Sigmoid colon (tissue), 7 donors: ENCODE results near the gene HOXB9. TPM values are rescaled to one million over a fixed set of nuclear protein-coding genes. Genes with fewer than 3 reads are reported as not detected.

Source experiments
- DNase-seq: peaks from one replicate; pipeline ENCODE4 v3.0.0-alpha.2; 2019
- H3K27ac ChIP-seq, 4 donors: fragments of 200-600 bp; sonication (generic); one replicate each; pipeline ENCODE4 v1.5.1; 2016 to 2019; ENCODE audit warnings: mild to moderate bottlenecking in 1 of 4
- H3K27me3 ChIP-seq, 3 donors: fragments of 200-600 bp; sonication (generic); one replicate each; pipeline ENCODE4 v1.5.1; 2019; ENCODE audit warnings: mild to moderate bottlenecking in 1 of 3
- H3K36me3 ChIP-seq, 4 donors: fragments of 200-600 bp; sonication (generic); one replicate each; pipeline ENCODE4 v1.5.1; 2016 to 2019
- H3K4me1 ChIP-seq, 4 donors: fragments of 200-600 bp; sonication (generic); one replicate each; pipeline ENCODE4 v1.5.1; 2017 to 2019
- H3K4me3 ChIP-seq, 4 donors: fragments of 200-600 bp; sonication (generic); one replicate each; pipeline ENCODE4 v1.5.1; 2017 to 2019; ENCODE audit warnings: mild to moderate bottlenecking in 2 of 4, moderate library complexity in 1 of 4
- H3K9me3 ChIP-seq, 4 donors: fragments of 200-600 bp in 3 of 4; sonication (generic) in 3 of 4; one replicate each; pipeline versions ENCODE4 v1.5.1 to v1.6.1; 2013 to 2019
- EP300 ChIP-seq, 4 donors: sonication (generic); formaldehyde crosslinking; IDR thresholded peaks; one replicate each; pipeline ENCODE4 v1.6.1; 2017; ENCODE audit warnings: antibody characterized with exemption in 4 of 4
- POLR2A ChIP-seq, 2 donors: fragments of 450-650 bp; IDR thresholded peaks; one replicate each; pipeline ENCODE4 v1.6.1; 2016; ENCODE audit warnings: antibody characterized with exemption in 2 of 2, mild to moderate bottlenecking in 2 of 2, moderate library complexity in 2 of 2
- POLR2AphosphoS5 ChIP-seq, 4 donors: sonication (generic); formaldehyde crosslinking; IDR thresholded peaks; one replicate each; pipeline ENCODE4 v1.6.1; 2017; ENCODE audit warnings: antibody characterized with exemption in 4 of 4
- WGBS, 2 donors: extraction: QIAGEN DNeasy Blood & Tissue Kit; methylation state at CpG; one replicate each; pipeline ENCODE4 v1.1.7; 2013; 5-methylcytosine and 5-hydroxymethylcytosine counted together
- intact Hi-C: fragments of 100-400 bp; cut with DNase I; formaldehyde crosslinking; loops from one replicate; pipeline ENCODE4 v1.15.1; 2023
- polyA plus RNA-seq, 3 donors: library from polyadenylated mRNA; stranded (reverse); fragments of 200-250 nt; gene quantifications; one replicate each; pipeline ENCODE4 v1.2.3, GENCODE V29; 2013
- total RNA-seq, 4 donors: library from RNA; depleted of rRNA; stranded (reverse); fragments of >200 nt; gene quantifications; one replicate each; pipeline ENCODE4 v1.1.0, GENCODE V29; 2016
- TF ChIP-seq, protein P1 (sequence below), 4 experiments: fragments of 450-650 bp in 3 of 4; fragments of 200-600 bp in 1 of 4; IDR thresholded peaks; one replicate each; pipeline ENCODE4 v1.5.1; 2016 to 2019; ENCODE audit warnings: antibody characterized with exemption in 4 of 4, mild to moderate bottlenecking in 3 of 4, moderate library complexity in 2 of 4
- donor health status: healthy with polysubstance abuse.
- donor health status: Bipolar disorder and iron deficiency.
- donor health status: healthy.

Gene HOXB9
- total and polyA plus RNA-seq, 7 donors, result 0.28 to 52.1 (median 18.0) TPM; not detected in 3

DNA sequence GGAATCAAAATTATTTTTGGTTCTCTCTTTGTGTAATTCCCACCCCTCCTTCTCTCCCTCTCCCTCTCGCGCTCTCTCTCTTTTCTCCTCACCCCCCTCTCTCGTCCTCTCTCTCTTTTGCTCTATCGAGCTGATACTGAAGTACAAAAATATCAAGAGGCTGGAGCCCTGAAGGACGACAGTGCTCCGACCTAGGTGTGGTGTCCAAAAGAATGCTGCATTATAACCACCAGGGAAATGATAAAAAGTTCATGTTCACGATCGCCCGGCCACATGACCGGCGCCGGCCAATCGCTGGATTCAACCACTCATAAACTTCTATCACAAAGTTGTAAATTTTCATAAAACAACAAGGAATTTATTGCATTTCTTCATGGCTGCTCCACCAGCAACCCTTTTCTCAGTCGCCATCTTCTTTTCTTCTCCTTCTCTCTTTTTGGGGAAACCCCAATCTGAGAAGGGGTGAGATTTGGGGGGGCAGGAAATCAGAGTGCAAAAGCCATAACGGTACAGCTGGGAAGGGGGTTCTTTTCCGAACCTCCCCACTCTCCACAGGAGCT is 21.3 kb downstream of the HOXB9 start, which contains the start of gene HOXB6:
HOXB6 (minus strand) TSS at position 217 of the 560 bp plus-strand sequence. CDS start 6,836 bp downstream, outside the sequence.
- intact Hi-C loops, result no loop called here
- peaks cover 0 to 47% (median 34%) of the 10 kb centered on the region in 4 donors for H3K4me1 ChIP-seq
- TF ChIP-seq POLR2AphosphoS5 (IDR thresholded peaks at IDR 0.05) (peak in 3 of 4 donors; percentile 44 to 73 (median 62)), POLR2A (IDR thresholded peaks at IDR 0.05) (peak in 1 of 2 donors; percentile 76), EP300 (IDR thresholded peaks at IDR 0.05) (no peak)
- TF ChIP-seq, protein P1, sequence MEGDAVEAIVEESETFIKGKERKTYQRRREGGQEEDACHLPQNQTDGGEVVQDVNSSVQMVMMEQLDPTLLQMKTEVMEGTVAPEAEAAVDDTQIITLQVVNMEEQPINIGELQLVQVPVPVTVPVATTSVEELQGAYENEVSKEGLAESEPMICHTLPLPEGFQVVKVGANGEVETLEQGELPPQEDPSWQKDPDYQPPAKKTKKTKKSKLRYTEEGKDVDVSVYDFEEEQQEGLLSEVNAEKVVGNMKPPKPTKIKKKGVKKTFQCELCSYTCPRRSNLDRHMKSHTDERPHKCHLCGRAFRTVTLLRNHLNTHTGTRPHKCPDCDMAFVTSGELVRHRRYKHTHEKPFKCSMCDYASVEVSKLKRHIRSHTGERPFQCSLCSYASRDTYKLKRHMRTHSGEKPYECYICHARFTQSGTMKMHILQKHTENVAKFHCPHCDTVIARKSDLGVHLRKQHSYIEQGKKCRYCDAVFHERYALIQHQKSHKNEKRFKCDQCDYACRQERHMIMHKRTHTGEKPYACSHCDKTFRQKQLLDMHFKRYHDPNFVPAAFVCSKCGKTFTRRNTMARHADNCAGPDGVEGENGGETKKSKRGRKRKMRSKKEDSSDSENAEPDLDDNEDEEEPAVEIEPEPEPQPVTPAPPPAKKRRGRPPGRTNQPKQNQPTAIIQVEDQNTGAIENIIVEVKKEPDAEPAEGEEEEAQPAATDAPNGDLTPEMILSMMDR (IDR thresholded peaks at IDR 0.05), result peak in 1 of 4 experiments; percentile 13
- H3K9me3 ChIP-seq, result no peaks in the 10 kb centered on the region
- no peak for DNase-seq
- peaks cover 0 to 34% (median 7%) of the 10 kb centered on the region in 4 donors for H3K36me3 ChIP-seq
- peaks cover 0 to 14% (median 4%) of the 10 kb centered on the region in 3 donors for H3K27me3 ChIP-seq
- H3K27ac ChIP-seq, result peak within 1 kb of the TSS in 3 of 4 donors; percentile 62 to 99 (median 67)
- peak within 1 kb of the TSS; percentile 25 to 43 (median 38) for H3K4me3 ChIP-seq
- 14 to 35% methylated on average over 16 of the region's 16 CpGs for WGBS, 2 donors

DNA sequence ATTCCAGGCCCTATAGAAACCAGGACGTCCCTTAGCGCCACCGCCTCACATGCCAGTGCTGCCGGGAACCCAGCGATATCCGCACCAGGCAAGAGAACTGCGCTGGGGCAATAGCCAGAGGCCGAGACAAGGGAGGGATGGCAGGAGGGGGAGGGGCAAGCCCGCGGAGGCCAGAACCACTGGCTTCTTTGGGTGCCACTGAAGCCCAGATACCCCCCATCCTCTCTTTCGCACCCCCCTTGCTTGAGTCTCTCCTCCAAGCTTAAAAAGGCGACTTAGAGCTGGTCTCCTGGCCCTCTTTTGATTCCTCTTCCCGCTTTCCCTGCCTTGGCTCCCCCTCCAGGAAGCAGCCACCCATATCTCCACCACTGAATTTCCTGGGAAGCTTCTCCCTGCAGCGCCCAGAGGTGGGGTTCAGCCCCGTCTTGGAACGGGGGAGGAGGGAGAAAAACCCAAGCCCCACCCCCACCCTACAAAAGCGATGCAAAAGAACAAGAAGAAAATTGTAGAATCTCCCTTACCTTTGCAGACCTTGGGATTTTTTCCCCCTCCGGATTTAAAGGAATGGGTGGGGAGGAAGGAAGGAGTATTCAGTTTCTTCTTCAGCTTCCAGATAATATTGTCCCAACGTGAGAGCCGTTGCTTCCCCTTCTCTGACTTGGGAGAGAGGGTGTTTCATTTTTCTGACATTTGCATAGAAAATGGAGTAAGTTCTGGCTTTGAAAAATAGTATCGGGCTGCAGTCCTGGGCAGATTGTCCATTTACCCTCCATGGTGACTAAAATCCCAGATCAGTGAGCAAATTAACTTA is 22.0 kb downstream of the HOXB9 start:
- no peak for DNase-seq
- H3K4me1 ChIP-seq, result peaks cover 0 to 47% (median 34%) of the 10 kb centered on the region in 4 donors
- peak overlapping the region; percentile 25 to 43 (median 38) for H3K4me3 ChIP-seq
- TF ChIP-seq EP300 (IDR thresholded peaks at IDR 0.05) (no peak), POLR2A (IDR thresholded peaks at IDR 0.05) (peak in 1 of 2 donors; percentile 8), POLR2AphosphoS5 (IDR thresholded peaks at IDR 0.05) (peak in 1 of 4 donors; percentile 44)
- TF ChIP-seq, protein P1 (IDR thresholded peaks at IDR 0.05), result no peak
- 12 to 22% methylated on average over 21 of the region's 21 CpGs for whole genome bisulfite sequencing, 2 donors
- H3K9me3 ChIP-seq, result no peaks in the 10 kb centered on the region
- intact Hi-C loops, result no loop called here
- H3K27ac ChIP-seq, result peak overlapping the region in 3 of 4 donors; percentile 62 to 99 (median 67)
- peaks cover 0 to 7% (median 4%) of the 10 kb centered on the region in 3 donors for H3K27me3 ChIP-seq
- peaks cover 0 to 34% (median 7%) of the 10 kb centered on the region in 4 donors for H3K36me3 ChIP-seq

DNA sequence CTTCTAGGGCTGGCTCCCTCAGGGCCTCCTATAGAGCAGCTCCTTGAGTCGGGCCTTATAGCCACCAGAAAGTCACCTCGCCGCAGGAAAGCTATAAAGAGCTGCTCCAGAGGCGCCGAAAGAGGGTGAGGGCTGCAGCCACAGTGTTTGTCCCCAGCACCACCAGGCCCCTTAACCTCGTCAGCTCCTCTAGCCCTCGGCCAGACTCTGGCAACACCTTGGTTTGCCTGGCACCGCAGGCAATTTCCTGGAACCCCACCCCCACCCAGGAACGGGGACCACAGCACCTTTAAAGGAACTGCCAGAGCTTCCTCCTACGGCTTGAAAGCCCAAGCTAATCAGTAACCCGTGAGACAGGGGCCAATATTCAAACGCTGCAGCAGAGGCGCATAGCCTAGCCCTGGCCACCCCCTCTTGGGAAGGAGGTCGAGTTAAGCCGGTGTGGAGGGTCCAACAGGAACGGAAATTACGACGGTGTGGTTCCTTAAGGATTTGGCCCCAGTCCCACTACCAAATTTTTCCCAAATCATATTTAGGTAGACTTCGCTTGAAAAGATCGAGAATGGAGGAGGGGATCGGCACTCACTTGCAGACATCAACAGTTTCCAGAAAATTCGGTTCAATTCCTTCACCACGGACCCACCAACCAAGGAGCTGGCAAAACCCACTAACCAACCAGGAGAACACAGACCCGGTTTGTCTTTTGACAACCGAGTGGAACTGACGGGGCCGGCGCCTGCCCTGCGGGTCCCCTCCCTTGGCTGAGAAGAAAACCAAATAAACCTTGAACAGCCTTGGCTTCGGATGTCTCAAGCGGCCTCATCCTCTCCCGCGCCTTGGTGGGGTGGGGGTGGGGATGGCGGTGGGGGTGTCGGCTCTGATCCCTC is 24.4 kb downstream of the HOXB9 start:
- WGBS, 2 donors, result 13 to 35% methylated on average over 35 of the region's 35 CpGs
- peak overlapping the region in 3 of 4 donors; percentile 18 to 43 (median 42) for H3K4me3 ChIP-seq
- intact Hi-C loops, result no loop called here
- no peak for DNase-seq
- no peaks in the 10 kb centered on the region for H3K9me3 ChIP-seq
- TF ChIP-seq, protein P1 (IDR thresholded peaks at IDR 0.05), result no peak
- TF ChIP-seq POLR2AphosphoS5 (IDR thresholded peaks at IDR 0.05), result no peak
- TF ChIP-seq POLR2A (IDR thresholded peaks at IDR 0.05), result peak in 1 of 2 donors; percentile 10
- no peak for TF ChIP-seq EP300 (IDR thresholded peaks at IDR 0.05)
- peaks cover 0 to 64% (median 55%) of the 10 kb centered on the region in 4 donors for H3K4me1 ChIP-seq
- H3K27me3 ChIP-seq, result peaks cover 0 to 4% (median 0%) of the 10 kb centered on the region in 3 donors
- peak overlapping the region in 2 of 4 donors; percentile 95 to 99 for H3K27ac ChIP-seq
- H3K36me3 ChIP-seq, result peaks cover 0 to 27% (median 4%) of the 10 kb centered on the region in 4 donors

DNA sequence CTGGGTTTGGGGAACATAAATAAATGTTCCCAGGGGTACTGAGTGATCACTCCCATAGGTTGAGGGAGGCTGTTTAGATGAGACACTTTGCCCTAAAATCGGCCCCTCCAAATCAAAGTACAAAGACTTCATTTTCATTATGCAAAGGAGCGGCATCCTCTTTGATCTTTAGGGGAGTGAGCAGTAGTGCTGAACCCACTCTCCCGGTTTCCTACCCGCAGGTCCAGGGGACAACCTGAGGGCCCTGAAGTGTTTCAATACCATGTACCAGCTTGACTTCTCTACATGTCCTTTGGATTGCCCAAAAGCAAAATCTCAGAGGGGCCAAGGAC is 25.0 kb downstream of the HOXB9 start:
- TF ChIP-seq POLR2AphosphoS5 (IDR thresholded peaks at IDR 0.05) (no peak), POLR2A (IDR thresholded peaks at IDR 0.05) (no peak), EP300 (IDR thresholded peaks at IDR 0.05) (no peak)
- TF ChIP-seq, protein P1 (IDR thresholded peaks at IDR 0.05), result no peak
- 16 to 64% methylated on average over 4 of the region's 4 CpGs for WGBS, 2 donors
- intact Hi-C loops, result no loop called here
- Histone ChIP-seq H3K9me3 (no peaks in the 10 kb centered on the region), H3K27ac (peak overlapping the region in 2 of 4 donors; percentile 95 to 99), H3K36me3 (peaks cover 0 to 21% (median under 1%) of the 10 kb centered on the region in 4 donors), H3K27me3 (peaks cover 0 to 4% (median 0%) of the 10 kb centered on the region in 3 donors), H3K4me1 (peaks cover 0 to 70% (median 60%) of the 10 kb centered on the region in 4 donors), H3K4me3 (no peak overlapping the region)
- no peak for DNase-seq
